GM12874 (cell line): ENCODE results near the gene AFAP1.

Source experiments
- TF ChIP-seq, protein P1 (sequence below): IDR thresholded peaks from 2 replicates; pipeline ENCODE4 v1.5.1; 2011; ENCODE audit warnings: low read depth, mild to moderate bottlenecking, control low read depth, low read length, moderate library complexity; ENCODE audit not compliant: insufficient read depth

The AFAP1 gene

DNA sequence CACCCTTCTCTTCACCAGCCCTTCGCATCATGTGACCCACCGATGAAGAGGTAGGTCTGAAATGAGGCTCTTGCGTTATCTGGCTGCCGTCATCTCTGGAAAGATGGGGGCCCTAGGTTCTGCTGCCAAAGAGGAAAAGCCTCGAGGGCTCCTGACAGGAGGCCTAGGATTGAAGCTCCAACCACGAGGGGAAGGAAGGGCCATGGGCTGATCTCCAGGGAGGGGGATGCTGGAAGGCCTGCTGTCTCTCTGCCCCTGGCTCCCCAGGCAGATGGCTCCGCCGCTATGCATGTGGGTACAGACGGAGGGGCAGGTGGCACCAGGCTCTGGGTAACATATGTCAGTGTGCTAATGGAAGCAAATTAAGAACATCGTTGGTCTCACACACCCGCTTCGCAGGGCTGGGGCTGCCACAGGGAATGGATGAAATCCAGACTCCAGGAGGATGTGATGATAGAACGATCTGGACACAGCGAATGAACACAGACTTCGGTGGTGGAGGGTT, 44.9 kb downstream of the AFAP1 start:
- TF ChIP-seq, protein P1, sequence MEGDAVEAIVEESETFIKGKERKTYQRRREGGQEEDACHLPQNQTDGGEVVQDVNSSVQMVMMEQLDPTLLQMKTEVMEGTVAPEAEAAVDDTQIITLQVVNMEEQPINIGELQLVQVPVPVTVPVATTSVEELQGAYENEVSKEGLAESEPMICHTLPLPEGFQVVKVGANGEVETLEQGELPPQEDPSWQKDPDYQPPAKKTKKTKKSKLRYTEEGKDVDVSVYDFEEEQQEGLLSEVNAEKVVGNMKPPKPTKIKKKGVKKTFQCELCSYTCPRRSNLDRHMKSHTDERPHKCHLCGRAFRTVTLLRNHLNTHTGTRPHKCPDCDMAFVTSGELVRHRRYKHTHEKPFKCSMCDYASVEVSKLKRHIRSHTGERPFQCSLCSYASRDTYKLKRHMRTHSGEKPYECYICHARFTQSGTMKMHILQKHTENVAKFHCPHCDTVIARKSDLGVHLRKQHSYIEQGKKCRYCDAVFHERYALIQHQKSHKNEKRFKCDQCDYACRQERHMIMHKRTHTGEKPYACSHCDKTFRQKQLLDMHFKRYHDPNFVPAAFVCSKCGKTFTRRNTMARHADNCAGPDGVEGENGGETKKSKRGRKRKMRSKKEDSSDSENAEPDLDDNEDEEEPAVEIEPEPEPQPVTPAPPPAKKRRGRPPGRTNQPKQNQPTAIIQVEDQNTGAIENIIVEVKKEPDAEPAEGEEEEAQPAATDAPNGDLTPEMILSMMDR: no peak

DNA sequence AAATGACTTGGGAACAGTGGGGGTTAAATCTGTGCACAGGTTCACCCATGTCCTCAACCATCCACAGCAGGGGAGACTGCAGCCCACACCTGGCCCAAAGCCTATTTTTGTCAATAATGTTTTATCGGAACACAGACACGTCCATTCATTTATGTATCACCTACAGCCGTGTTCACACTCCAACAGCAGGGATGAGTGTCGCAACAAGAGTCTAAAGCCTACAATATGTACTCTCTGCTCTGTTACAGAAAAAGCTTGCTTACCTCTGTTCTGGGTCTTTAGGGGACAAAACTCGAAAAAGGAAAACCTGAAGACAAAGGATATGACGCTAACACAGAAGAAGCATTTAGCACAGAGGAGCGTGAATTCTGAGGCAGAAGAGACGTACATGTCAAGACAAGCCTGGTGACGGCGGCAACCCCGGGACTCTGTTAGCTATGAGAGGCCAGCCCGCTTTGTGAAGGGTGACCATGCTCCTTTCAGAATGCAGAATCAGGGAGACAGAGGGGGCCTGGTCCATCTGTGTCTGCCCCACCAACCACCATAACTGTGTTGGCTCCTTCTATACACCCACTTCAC, 45.5 kb downstream of the AFAP1 start:
- TF ChIP-seq, protein P1: no peak

GRCh38 chr4:7893539-7893938, 46.1 kb downstream of the AFAP1 start:
- TF ChIP-seq, protein P1: no peak

GRCh38 chr4:7892212-7893019, 47.2 kb downstream of the AFAP1 start:
- TF ChIP-seq, protein P1: no peak

- TF ChIP-seq, protein P1: no peak
These were observed 48.8 kb downstream of the AFAP1 start for GRCh38 chr4:7890635-7891393.

GRCh38 chr4:7887436-7887835, 52.2 kb downstream of the AFAP1 start:
- TF ChIP-seq, protein P1: no peak
